Endometrium (tissue), 2 donors: ENCODE results near the gene ZNF282.

Experiments used
- FAIRE-seq: peaks from 2 replicates; lab custom pipeline; 2012; peaks lifted over from hg19 to GRCh38; lab: Jason Lieb, UNC
- donor health status: control.
- donor health status: control.

Gene ZNF282

DNA sequence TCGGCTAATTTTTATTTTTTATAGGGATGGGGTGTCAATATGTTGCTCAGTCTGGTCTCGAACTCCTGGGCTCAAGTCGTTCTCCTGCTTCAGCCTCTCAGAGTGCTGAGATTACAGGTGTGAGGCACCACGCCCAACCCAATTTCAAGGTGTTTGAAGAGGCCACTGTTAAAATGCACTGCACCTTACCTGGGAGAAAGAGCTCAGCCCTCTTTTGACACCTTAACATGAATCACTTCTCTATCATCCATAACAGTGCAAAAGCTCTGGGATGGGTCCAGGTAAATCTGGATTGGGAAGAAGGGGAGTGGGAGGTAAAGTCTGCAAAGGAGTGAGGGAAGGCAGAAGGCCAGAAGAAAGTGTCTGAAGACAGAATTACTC lies 557 bp upstream of the ZNF282 start:
- FAIRE-seq = no peak

- no peak for FAIRE-seq
Observed at GRCh38 chr7:149196151-149196704, 882 bp downstream of the ZNF282 start.

- FAIRE-seq = no peak
Observed at GRCh38 chr7:149196705-149197171, 1.4 kb downstream of the ZNF282 start.

GRCh38 chr7:149197675-149198074 lies 2.3 kb downstream of the ZNF282 start:
- no peak for FAIRE-seq

GRCh38 chr7:149198161-149198816 lies 2.9 kb downstream of the ZNF282 start:
- FAIRE-seq = no peak

DNA sequence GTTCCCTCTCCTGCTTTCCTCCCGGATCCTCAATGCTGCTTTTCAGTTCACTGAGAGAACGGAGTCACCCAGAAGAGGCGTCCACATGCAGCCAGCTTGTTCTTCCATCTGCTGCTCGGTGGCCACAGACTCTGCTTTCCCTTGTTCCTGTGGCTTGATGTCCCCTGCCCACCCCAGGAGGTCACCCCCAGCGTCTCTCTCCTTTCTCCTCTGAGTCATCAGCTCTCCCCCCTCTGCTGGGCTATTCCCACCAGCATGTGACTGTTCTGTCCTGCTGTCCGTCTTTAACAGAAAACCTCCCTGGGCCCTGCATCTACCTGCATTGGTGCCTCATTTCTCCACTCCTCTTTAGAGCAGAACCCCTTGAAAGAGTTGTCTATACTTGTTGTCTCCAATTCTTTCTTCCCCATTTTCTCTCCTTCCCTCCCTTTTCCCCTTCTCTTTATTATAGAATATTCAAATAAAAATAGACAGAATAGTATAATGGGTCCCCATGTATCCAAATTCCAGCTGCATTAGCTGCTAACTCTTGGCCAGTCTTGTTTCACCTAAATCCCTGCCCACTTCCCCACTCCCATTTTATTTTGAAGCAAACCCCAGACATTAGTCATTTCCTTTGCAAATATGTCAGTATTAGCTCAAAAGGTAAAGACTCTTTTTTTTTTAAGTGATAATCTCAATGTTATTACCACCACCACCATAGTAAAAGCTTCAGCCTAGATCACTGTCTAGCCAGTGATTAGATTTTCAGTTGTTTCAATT lies 4.1 kb downstream of the ZNF282 start:
- FAIRE-seq = no peak

DNA sequence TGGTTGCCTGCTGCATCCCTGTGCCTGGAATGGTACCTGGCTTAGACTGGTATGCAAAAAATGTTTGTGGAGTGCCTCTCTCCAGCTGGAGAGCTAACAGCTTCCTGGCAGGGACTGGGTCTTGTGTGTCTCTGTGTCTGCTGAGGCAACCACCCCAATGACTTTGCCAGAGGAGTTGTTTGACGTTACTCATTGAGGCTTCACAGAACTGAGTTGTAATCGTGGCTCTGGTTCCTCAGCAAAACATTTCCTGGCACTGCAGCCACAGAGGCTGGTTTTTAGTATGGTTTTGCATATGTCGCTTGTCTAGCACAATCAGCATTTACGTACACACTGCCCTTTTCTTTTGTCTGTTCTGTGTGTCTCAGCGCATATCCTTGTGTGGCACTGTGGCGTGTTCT lies 7.5 kb downstream of the ZNF282 start:
- FAIRE-seq = no peak

GRCh38 chr7:149205690-149206381 lies 10.5 kb downstream of the ZNF282 start:
- FAIRE-seq = no peak

DNA sequence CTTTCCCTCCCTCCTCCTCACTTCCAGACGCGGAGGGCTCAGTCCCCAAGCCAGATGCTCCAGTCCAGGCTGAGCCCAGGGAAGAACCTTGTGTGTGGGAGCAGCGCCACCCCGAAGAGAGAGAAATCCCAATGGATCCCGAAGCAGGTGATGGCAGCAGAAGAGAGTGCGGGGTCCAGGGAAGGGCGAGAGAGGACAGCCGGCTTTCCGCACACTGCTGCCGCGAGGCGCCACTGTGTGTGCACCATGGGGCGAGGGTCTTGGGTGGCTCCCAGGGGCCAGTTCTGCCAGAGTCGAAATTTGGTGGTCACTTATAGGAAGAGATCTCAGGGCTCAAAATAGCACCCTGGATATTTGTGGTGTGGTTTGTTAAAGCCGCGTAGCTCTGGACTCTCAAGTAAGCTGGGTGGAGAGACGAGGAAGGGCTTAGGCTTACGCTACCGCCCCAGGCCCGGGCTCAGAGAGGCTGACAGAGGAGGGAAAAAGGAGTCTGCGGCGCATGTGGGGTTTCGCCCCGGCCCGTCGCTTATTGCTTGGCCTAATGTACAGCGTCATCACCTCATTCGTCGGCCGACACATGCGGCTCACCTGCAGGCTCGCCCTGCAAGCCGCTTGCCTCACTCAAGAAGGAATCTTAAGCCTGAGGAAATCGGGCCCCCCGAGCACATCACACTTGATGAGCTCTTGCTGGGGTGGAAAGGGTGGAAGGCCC lies 12.1 kb downstream of the ZNF282 start:
- no peak for FAIRE-seq

DNA sequence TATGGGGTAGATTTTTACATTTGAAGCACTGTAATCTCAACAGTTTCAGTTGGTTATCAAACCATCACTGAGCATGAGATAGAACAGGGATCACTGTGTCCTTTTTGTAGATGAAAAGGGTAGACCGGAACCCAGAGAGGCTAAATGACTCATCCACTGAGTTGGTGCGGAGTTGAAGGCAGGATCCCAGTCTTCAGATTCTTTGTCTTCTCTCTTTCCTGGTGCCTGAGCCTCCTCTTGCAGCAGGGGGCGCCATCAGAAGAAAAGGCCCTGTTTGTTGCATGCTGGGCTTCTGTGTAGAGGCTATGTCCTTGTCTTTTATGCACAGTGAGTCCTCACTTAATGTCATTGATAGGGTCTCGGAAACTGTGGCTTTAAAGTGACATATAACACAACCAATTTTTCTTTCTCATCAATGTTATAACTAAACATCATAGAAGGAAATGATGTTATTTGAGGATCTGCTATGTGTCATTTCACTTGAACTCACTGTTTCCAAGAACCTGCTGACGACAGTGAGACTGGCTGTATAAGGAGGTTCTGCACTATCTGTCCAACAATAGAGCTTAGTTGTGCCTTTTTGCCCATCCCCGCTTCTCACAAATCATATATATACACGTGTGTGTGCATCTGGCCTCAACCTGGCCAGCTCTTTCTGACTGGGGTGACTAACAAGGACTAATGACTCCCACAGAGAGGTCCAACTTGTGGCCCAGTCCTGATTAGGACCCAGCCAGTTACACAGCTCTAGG lies 14.3 kb downstream of the ZNF282 start:
- no peak for FAIRE-seq

DNA sequence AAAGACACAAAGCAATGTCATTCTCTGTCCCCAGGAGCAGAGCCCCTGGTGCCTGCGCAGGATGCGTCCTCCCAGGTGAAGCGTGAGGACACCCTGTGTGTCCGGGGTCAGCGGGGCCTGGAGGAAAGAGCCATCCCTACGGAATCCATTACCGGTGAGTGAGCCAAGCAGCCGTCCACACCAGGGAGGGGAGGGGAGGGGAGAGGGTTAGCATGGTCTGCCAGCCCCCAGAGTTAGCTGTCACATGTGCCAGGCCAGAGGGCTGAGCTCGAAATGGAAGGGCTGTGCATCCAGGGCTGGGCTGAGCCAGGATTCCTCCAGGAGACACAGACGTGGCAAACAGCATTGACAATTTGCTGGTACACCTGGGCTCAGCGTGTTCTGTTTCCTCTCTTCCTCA lies 15.2 kb downstream of the ZNF282 start:
- FAIRE-seq = no peak

- no peak for FAIRE-seq
Observed at GRCh38 chr7:149214020-149214720, 18.8 kb downstream of the ZNF282 start.

GRCh38 chr7:149216402-149216801 lies 21.1 kb downstream of the ZNF282 start:
- FAIRE-seq = no peak

- no peak for FAIRE-seq
Observed at GRCh38 chr7:149217570-149217969, 22.2 kb downstream of the ZNF282 start.

GRCh38 chr7:149218469-149219420 lies 23.4 kb downstream of the ZNF282 start:
- FAIRE-seq = no peak

DNA sequence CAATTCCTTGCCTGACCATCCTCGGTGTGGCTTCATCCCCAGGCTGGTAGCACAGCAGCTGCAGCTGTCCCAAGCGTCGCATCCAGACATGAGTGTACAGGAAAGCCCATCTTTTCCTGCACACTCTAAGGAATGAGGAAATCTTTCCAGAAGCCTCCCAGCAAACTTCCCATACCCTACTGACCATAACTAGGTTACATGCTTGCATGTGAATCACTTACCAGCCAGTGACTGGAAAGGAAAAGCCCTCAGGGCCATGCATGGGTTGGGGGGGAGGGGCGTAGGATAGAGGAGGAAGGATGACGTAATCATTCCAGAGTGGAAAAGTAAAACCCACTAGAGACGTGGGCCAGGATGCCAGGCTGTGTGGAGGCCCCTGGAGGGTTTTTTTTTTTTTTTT lies 25.2 kb downstream of the ZNF282 start:
- FAIRE-seq = no peak

DNA sequence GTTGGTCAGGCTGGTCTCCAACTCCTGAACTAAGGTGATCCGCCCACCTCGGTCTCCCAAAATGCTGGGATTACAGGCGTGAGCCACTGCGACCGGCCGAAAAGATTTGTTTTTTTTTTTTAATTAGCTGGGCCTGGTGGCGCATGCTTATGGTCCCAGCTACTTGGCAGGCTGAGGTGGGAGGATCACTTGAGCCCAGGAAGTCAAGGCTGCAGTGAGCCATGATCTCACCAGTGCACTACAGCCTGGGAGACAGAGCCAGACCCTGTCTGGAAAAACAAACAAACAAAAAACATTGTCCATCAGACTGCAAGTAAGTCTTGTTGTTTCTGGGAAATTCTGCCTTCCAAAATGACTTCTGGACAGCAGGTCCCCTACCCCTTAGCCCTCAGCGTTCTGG lies 27.8 kb downstream of the ZNF282 start:
- FAIRE-seq = no peak

DNA sequence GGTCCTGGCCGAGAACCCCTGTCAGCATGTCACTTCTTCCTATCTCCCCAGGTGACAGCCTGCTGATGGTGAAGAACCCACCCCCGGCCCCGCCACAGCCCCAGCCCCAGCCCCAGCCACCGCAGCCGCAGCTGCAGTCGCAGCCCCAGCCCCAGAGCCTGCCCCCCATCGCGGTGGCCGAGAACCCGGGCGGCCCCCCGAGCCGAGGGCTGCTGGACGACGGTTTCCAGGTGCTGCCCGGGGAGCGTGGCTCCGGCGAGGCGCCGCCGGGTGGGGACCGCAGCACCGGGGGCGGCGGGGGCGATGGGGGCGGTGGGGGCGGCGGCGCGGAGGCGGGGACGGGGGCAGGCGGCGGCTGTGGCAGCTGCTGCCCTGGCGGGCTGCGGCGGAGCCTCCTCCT lies 28.4 kb downstream of the ZNF282 start:
- no peak for FAIRE-seq

DNA sequence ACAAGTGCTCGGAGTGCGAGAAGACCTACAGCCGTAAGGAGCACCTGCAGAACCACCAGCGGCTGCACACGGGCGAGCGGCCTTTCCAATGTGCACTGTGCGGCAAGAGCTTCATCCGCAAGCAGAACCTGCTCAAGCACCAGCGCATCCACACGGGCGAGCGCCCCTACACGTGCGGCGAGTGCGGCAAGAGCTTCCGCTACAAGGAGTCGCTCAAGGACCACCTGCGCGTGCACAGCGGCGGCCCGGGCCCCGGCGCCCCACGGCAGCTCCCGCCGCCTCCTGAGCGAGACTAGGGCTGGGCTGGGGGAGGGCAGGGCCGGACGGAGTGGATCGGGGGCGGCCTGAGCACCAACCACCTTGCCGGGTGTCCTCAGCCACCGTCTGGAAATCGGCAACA lies 29.0 kb downstream of the ZNF282 start:
- no peak for FAIRE-seq

GRCh38 chr7:149225106-149225505 lies 29.8 kb downstream of the ZNF282 start:
- FAIRE-seq = no peak
